IMR-90 (cell line): Measurements from ENCODE around the gene MLLT3. TPM values are rescaled to one million over a fixed set of nuclear protein-coding genes. Genes with fewer than 3 reads are reported as not detected.

Experiments used
- ATAC-seq: fragments of 200-7000 bp; cut with Tn5 transposase; 2 replicates; pipeline ENCODE4 v1.9.1; 2020; ENCODE audit warnings: low read depth, mild to moderate bottlenecking, moderate library complexity
- BruUV-seq: library from RNA; stranded (reverse); fragments of 400-500 nt; replicated peaks from 2 replicates; lab custom pipeline; 2021; lab: Mats Ljungman, UMichigan
- CTCF ChIA-PET: fragments of 300-600 bp; formaldehyde crosslinking; extraction: SDS; loops from one replicate; lab custom pipeline; 2021; ENCODE audit warnings: antibody characterized with exemption; lab: Yijun Ruan, JAX
- POLR2A ChIA-PET: fragments of 300-600 bp; sonication (Branson Sonifier 250); formaldehyde crosslinking; loops from one replicate; lab custom pipeline; 2022; ENCODE audit warnings: antibody characterized with exemption; ENCODE audit not compliant: unreplicated experiment; lab: Charles Lee
- DNase-seq: peaks from one replicate; pipeline ENCODE4 v3.0.0; 2013
- H2AFZ ChIP-seq: replicated peaks from 2 replicates; pipeline ENCODE3; 2013; ENCODE audit warnings: low read length, mild to moderate bottlenecking; ENCODE audit not compliant: poor library complexity
- H2AK5ac ChIP-seq: 2 replicates; pipeline ENCODE4 v1.6.1; 2013; ENCODE audit warnings: low read depth, low read length, inconsistent platforms
- H2AK9ac ChIP-seq: replicated peaks from 2 replicates; pipeline ENCODE3; 2013; ENCODE audit warnings: mild to moderate bottlenecking, low read depth, low read length, moderate library complexity; ENCODE audit not compliant: poor library complexity
- H2BK120ac ChIP-seq: 2 replicates; pipeline ENCODE4 v1.6.1; 2013; ENCODE audit warnings: low read depth, low read length, inconsistent platforms
- H2BK15ac ChIP-seq: 3 replicates; pipeline ENCODE4 v1.6.1; 2013; ENCODE audit warnings: low read depth, low read length, inconsistent platforms
- H2BK20ac ChIP-seq: 2 replicates; pipeline ENCODE4 v1.6.1; 2013; ENCODE audit warnings: low read depth, mild to moderate bottlenecking, inconsistent platforms, low read length, moderate library complexity
- H2BK5ac ChIP-seq: 2 replicates; pipeline ENCODE4 v1.6.1; 2013; ENCODE audit warnings: mild to moderate bottlenecking, low read depth, low read length, inconsistent platforms; ENCODE audit not compliant: poor library complexity, severe bottlenecking
- H3K14ac ChIP-seq: replicated peaks from 2 replicates; pipeline ENCODE4 v1.6.1; 2013; ENCODE audit warnings: low read depth, low read length, inconsistent platforms
- H3K18ac ChIP-seq: 2 replicates; pipeline ENCODE4 v1.6.1; 2013; ENCODE audit warnings: low read depth, low read length, control low read depth
- H3K23ac ChIP-seq: 2 replicates; pipeline ENCODE4 v1.6.1; 2013; ENCODE audit warnings: low read depth, low read length, inconsistent platforms
- H3K27ac ChIP-seq: 2 replicates; pipeline ENCODE4 v1.5.1; 2013; ENCODE audit warnings: mild to moderate bottlenecking, control low read depth, low read length; ENCODE audit not compliant: insufficient read depth
- H3K27me3 ChIP-seq: 2 replicates; pipeline ENCODE4 v1.6.1; 2013; ENCODE audit warnings: low read length; ENCODE audit not compliant: control insufficient read depth, insufficient read depth
- H3K36me3 ChIP-seq: 2 replicates; pipeline ENCODE4 v1.6.1; 2013; ENCODE audit warnings: low read length, mixed read lengths; ENCODE audit not compliant: control insufficient read depth, insufficient read depth
- H3K4ac ChIP-seq: 2 replicates; pipeline ENCODE4 v1.6.1; 2013; ENCODE audit warnings: low read depth, low read length, inconsistent platforms
- H3K4me1 ChIP-seq: 2 replicates; pipeline ENCODE4 v1.6.1; 2013; ENCODE audit warnings: low read length, mixed read lengths; ENCODE audit not compliant: control insufficient read depth, insufficient read depth
- H3K4me2 ChIP-seq: 2 replicates; pipeline ENCODE4 v1.6.1; 2013; ENCODE audit warnings: low read depth, mild to moderate bottlenecking, control low read depth, low read length, moderate library complexity
- H3K4me3 ChIP-seq: 2 replicates; pipeline ENCODE4 v1.5.1; 2013; ENCODE audit warnings: low read depth, mild to moderate bottlenecking, control low read depth, low read length, moderate library complexity; ENCODE audit not compliant: insufficient read depth
- H3K56ac ChIP-seq: 2 replicates; pipeline ENCODE4 v1.6.1; 2013; ENCODE audit warnings: low read length, inconsistent platforms; ENCODE audit not compliant: insufficient read depth; ENCODE audit errors: extremely low read depth
- H3K79me1 ChIP-seq, 2 experiments: 2 replicates each; pipeline ENCODE4 v1.6.1; 2013; ENCODE audit warnings: low read length in 2 of 2, inconsistent platforms in 1 of 2, low read depth in 1 of 2
- H3K9ac ChIP-seq: 2 replicates; pipeline ENCODE4 v1.6.1; 2013; ENCODE audit warnings: low read depth, low read length, control low read depth
- H3K9me1 ChIP-seq: 2 replicates; pipeline ENCODE4 v1.6.1; 2013; ENCODE audit warnings: low read length, inconsistent platforms; ENCODE audit not compliant: insufficient read depth
- H3K9me3 ChIP-seq: 2 replicates; pipeline ENCODE4 v1.6.1; 2013; ENCODE audit warnings: low read length; ENCODE audit not compliant: control insufficient read depth, insufficient read depth
- H4K20me1 ChIP-seq: 2 replicates; pipeline ENCODE4 v1.6.1; 2013; ENCODE audit warnings: low read length, inconsistent platforms; ENCODE audit not compliant: insufficient read depth
- H4K5ac ChIP-seq: 2 replicates; pipeline ENCODE4 v1.6.1; 2013; ENCODE audit warnings: mild to moderate bottlenecking, low read depth, low read length, control low read depth
- H4K8ac ChIP-seq, 2 experiments: 2 replicates each; pipeline ENCODE4 v1.6.1; 2013; ENCODE audit warnings: low read depth in 2 of 2, low read length in 2 of 2, control low read depth in 1 of 2, inconsistent platforms in 1 of 2
- H4K91ac ChIP-seq: 2 replicates; pipeline ENCODE4 v1.6.1; 2013; ENCODE audit warnings: low read depth, low read length, inconsistent platforms; ENCODE audit not compliant: insufficient read depth
- BHLHE40 ChIP-seq: fragments of 150-350 bp; IDR thresholded peaks from 2 replicates; pipeline ENCODE4 v1.6.1; 2016; ENCODE audit warnings: mild to moderate bottlenecking, low read depth, low read length
- CTCF ChIP-seq: conservative IDR thresholded peaks from 2 replicates; pipeline ENCODE4 v1.5.1; 2012; ENCODE audit warnings: mild to moderate bottlenecking, low read depth, low read length, improper control_type of control experiment
- ELK1 ChIP-seq: fragments of 150-350 bp; IDR thresholded peaks from 2 replicates; pipeline ENCODE4 v1.6.1; 2016; ENCODE audit warnings: low read depth, mild to moderate bottlenecking, low read length, moderate library complexity, borderline replicate concordance
- FOS ChIP-seq: fragments of 150-350 bp; IDR thresholded peaks from 2 replicates; pipeline ENCODE4 v1.6.1; 2016; ENCODE audit warnings: low read depth, low read length
- MAFK ChIP-seq: IDR thresholded peaks from 2 replicates; pipeline ENCODE4 v1.6.1; 2012; ENCODE audit warnings: low read depth, low read length, improper control_type of control experiment
- MAZ ChIP-seq: IDR thresholded peaks from 2 replicates; pipeline ENCODE4 v1.6.1; 2012; ENCODE audit warnings: low read depth, mild to moderate bottlenecking, low read length, improper control_type of control experiment, moderate library complexity, borderline replicate concordance
- MXI1 ChIP-seq: IDR thresholded peaks from 2 replicates; pipeline ENCODE4 v1.6.1; 2012; ENCODE audit warnings: low read depth, mild to moderate bottlenecking, low read length, moderate library complexity, borderline replicate concordance
- NFE2L2 ChIP-seq: fragments of 150-350 bp; IDR thresholded peaks from 2 replicates; pipeline ENCODE4 v1.6.1; 2016; ENCODE audit warnings: low read depth, mild to moderate bottlenecking, low read length
- POLR2A ChIP-seq: IDR thresholded peaks from 2 replicates; pipeline ENCODE4 v1.6.1; 2012; ENCODE audit warnings: mild to moderate bottlenecking, low read depth, low read length
- RAD21 ChIP-seq: IDR thresholded peaks from 2 replicates; pipeline ENCODE4 v1.6.1; 2012; ENCODE audit warnings: low read length, improper control_type of control experiment
- RCOR1 ChIP-seq: IDR thresholded peaks from 2 replicates; pipeline ENCODE4 v1.6.1; 2012; ENCODE audit warnings: mild to moderate bottlenecking, low read length, improper control_type of control experiment; ENCODE audit not compliant: insufficient replicate concordance
- RFX5 ChIP-seq: IDR thresholded peaks from 2 replicates; pipeline ENCODE4 v1.8.0; 2012; ENCODE audit warnings: low read depth, mild to moderate bottlenecking, low read length, moderate library complexity
- SMC3 ChIP-seq: fragments of 150-350 bp; IDR thresholded peaks from 2 replicates; pipeline ENCODE4 v1.6.1; 2016; ENCODE audit warnings: low read depth, mild to moderate bottlenecking, antibody characterized with exemption, low read length, moderate library complexity
- USF2 ChIP-seq: fragments of 150-350 bp; IDR thresholded peaks from 2 replicates; pipeline ENCODE4 v1.6.1; 2017; ENCODE audit warnings: mild to moderate bottlenecking, antibody characterized with exemption, low read length, low read depth
- WGBS, 2 experiments: methylation state at CpG; one replicate each; pipeline versions ENCODE4 v1.1.5 to v1.1.7; 2013; ENCODE audit warnings: missing lambda C conversion rate in 2 of 2; ENCODE audit not compliant: insufficient read length in 1 of 2; ENCODE audit errors: extremely low coverage in 2 of 2; 5-methylcytosine and 5-hydroxymethylcytosine counted together
- dilution Hi-C: fragments of 300-500 bp; cut with HindIII; formaldehyde crosslinking; loops from one replicate; pipeline ENCODE4 v1.14.3; 2018; ENCODE audit warnings: low sequenced_read_pairs; ENCODE audit not compliant: unreplicated experiment
- in situ Hi-C: fragments of 300-500 bp; cut with MboI; formaldehyde crosslinking; loops from 3 replicates; pipeline ENCODE4 v1.14.3; 2019; ENCODE audit warnings: low sequenced_read_pairs, inconsistent platforms, mixed read lengths
- intact Hi-C: fragments of 100-400 bp; cut with micrococcal nuclease; formaldehyde crosslinking; loops from 2 replicates; pipeline ENCODE4 v1.10.0; 2022
- polyA plus RNA-seq, 3 experiments: library from polyadenylated mRNA; depleted of rRNA; stranded (reverse); fragments of >200 nt; gene quantifications; 2 replicates each; pipeline ENCODE4 v1.2.3, GENCODE V29; 2012; ENCODE audit warnings: low replicate concordance in 1 of 3
- total RNA-seq: library from RNA; depleted of rRNA; stranded (reverse); fragments of >200 nt; gene quantifications from 2 replicates; pipeline ENCODE4 v1.2.3, GENCODE V29; 2012

Gene MLLT3
- total and polyA plus RNA-seq, 2 of the 4 experiments (the other 2 are of a cell fraction), result 10.4 to 21.1 TPM

GRCh38 chr9:20659474-20659967 lies 37.2 kb upstream of the MLLT3 start:
- intact Hi-C loops, result no loop called here
- POLR2A ChIA-PET, result no interaction called here

More at GRCh38 chr9:20659474-20659967, 37.2 kb upstream of the MLLT3 start:
- BruUV-seq, result no TSS peak
- Histone ChIP-seq H3K9me1 (no peaks in the 10 kb centered on the region), H3K9me3 (no peaks in the 10 kb centered on the region), H3K4ac (no peak overlapping the region), H2BK120ac (no peak overlapping the region), H3K56ac (no peak overlapping the region), H3K27ac (no peak overlapping the region), H3K18ac (no peak overlapping the region), H3K36me3 (no peaks in the 10 kb centered on the region), H2AK9ac (no peak overlapping the region), H2BK5ac (no peak overlapping the region), H4K91ac (no peak overlapping the region), H2BK20ac (no peak overlapping the region), H3K4me3 (no peak overlapping the region), H3K9ac (no peak overlapping the region), H3K4me2 (no peak overlapping the region; the same call in 1 of the 2 replicates), H3K14ac (no peak overlapping the region), H3K4me1 (no peaks in the 10 kb centered on the region), H4K20me1 (no peaks in the 10 kb centered on the region), H2BK15ac (no peak overlapping the region), H2AFZ (no peak overlapping the region), H4K5ac (no peak overlapping the region), H3K79me1 (no peaks in the 10 kb centered on the region; a peak in 1 of 4 replicates), H3K23ac (no peak overlapping the region), H2AK5ac (no peak overlapping the region), H4K8ac (no peak overlapping the region), H3K27me3 (no peaks in the 10 kb centered on the region; the same call in 1 of the 2 replicates)
- WGBS, 2 experiments, result 75% methylated on average over 2 of the region's 2 CpGs; no CpG with 5 or more reads in 1 of the 2 experiments
- CTCF ChIA-PET, result no interaction called here
- DNase-seq (no peak), ATAC-seq (no peak)
- in situ Hi-C loops, result no loop called here
- TF ChIP-seq ELK1, result no peak
- TF ChIP-seq RCOR1, result no peak
- no peak for TF ChIP-seq RAD21
- TF ChIP-seq MAZ, result no peak
- no peak for TF ChIP-seq MAFK
- TF ChIP-seq SMC3, result no peak
- TF ChIP-seq USF2, result no peak
- no peak for TF ChIP-seq CTCF
- TF ChIP-seq NFE2L2, result no peak
- TF ChIP-seq BHLHE40, result no peak
- no peak for TF ChIP-seq POLR2A
- no peak for TF ChIP-seq MXI1
- TF ChIP-seq RFX5, result no peak
- TF ChIP-seq FOS, result no peak
- dilution Hi-C loops, result no loop called here
